ENCODE data around the gene ASB15.

The ASB15 gene

GRCh38 chr7:123657304-123657685 lies 55.7 kb downstream of the ASB15 start:
- no peaks in the 10 kb centered on the region for H3K36me3 ChIP-seq (ENCODE audit: insufficient read depth, low read depth, low read length)
- no peak overlapping the region for H3K27ac ChIP-seq (ENCODE audit: low read length)
- H3K27me3 ChIP-seq (ENCODE audit: insufficient read depth, low read length), result no peaks in the 10 kb centered on the region
- H3K4me1 ChIP-seq (ENCODE audit: insufficient read depth, low read length), result no peaks in the 10 kb centered on the region; the same call in 1 of the 2 replicates
- H3K4me3 ChIP-seq (ENCODE audit: low read length), result no peak overlapping the region
- no peak overlapping the region for H3K9ac ChIP-seq (ENCODE audit: low read depth, low read length)
- H3K9me3 ChIP-seq (ENCODE audit: insufficient read depth, low read depth, low read length), result no peaks in the 10 kb centered on the region

GRCh38 chr7:123658023-123658422 lies 56.4 kb downstream of the ASB15 start:
- Histone ChIP-seq H3K27me3 (ENCODE audit: insufficient read depth, low read length) (no peaks in the 10 kb centered on the region), H3K9ac (ENCODE audit: low read depth, low read length) (no peak overlapping the region), H3K4me3 (ENCODE audit: low read length) (no peak overlapping the region), H3K36me3 (ENCODE audit: insufficient read depth, low read depth, low read length) (no peaks in the 10 kb centered on the region), H3K27ac (ENCODE audit: low read length) (no peak overlapping the region), H3K4me1 (ENCODE audit: insufficient read depth, low read length) (no peaks in the 10 kb centered on the region; the same call in 1 of the 2 replicates), H3K9me3 (ENCODE audit: insufficient read depth, low read depth, low read length) (no peaks in the 10 kb centered on the region)

- no peaks in the 10 kb centered on the region; the same call in 1 of the 2 replicates for H3K4me1 ChIP-seq (ENCODE audit: insufficient read depth, low read length)
Observed at GRCh38 chr7:123660514-123661354, 59.1 kb downstream of the ASB15 start.

DNA sequence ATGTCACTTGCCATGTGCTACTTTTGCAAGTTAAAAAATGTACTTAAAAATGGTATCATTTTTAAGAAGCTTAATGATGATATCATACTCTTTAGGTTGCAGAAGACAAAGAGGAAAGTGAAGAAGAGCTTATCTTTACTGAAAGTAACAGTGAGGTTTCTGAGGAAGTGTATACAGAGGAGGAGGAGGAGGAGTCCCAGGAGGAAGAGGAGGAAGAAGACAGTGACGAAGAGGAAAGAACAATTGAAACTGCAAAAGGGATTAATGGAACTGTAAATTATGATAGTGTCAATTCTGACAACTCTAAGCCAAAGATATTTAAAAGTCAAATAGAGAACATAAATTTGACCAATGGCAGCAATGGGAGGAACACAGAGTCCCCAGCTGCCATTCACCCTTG lies 60.1 kb downstream of the ASB15 start:
- Histone ChIP-seq H3K27ac (ENCODE audit: low read length) (no peak overlapping the region), H3K9ac (ENCODE audit: low read depth, low read length) (no peak overlapping the region), H3K4me1 (ENCODE audit: insufficient read depth, low read length) (no peaks in the 10 kb centered on the region; the same call in 1 of the 2 replicates), H3K9me3 (ENCODE audit: insufficient read depth, low read depth, low read length) (no peaks in the 10 kb centered on the region), H3K27me3 (ENCODE audit: insufficient read depth, low read length) (no peaks in the 10 kb centered on the region), H3K4me3 (ENCODE audit: low read length) (no peak overlapping the region), H3K36me3 (ENCODE audit: insufficient read depth, low read depth, low read length) (no peaks in the 10 kb centered on the region)

More at GRCh38 chr7:123660514-123661354, 59.1 kb downstream of the ASB15 start:
- no peak overlapping the region for H3K9ac ChIP-seq (ENCODE audit: low read depth, low read length)
- no peak overlapping the region for H3K27ac ChIP-seq (ENCODE audit: low read length)
- H3K36me3 ChIP-seq (ENCODE audit: insufficient read depth, low read depth, low read length), result no peaks in the 10 kb centered on the region
- H3K27me3 ChIP-seq (ENCODE audit: insufficient read depth, low read length), result no peaks in the 10 kb centered on the region
- no peaks in the 10 kb centered on the region for H3K9me3 ChIP-seq (ENCODE audit: insufficient read depth, low read depth, low read length)
- H3K4me3 ChIP-seq (ENCODE audit: low read length), result no peak overlapping the region

DNA sequence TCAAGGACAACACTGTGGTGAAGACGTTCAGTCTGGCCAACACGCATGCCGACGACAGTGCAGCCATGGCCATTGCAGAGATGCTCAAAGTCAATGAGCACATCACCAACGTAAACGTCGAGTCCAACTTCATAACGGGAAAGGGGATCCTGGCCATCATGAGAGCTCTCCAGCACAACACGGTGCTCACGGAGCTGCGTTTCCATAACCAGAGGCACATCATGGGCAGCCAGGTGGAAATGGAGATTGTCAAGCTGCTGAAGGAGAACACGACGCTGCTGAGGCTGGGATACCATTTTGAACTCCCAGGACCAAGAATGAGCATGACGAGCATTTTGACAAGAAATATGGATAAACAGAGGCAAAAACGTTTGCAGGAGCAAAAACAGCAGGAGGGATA lies 60.7 kb downstream of the ASB15 start:
- no peaks in the 10 kb centered on the region; the same call in 1 of the 2 replicates for H3K4me1 ChIP-seq (ENCODE audit: insufficient read depth, low read length)
- no peaks in the 10 kb centered on the region for H3K9me3 ChIP-seq (ENCODE audit: insufficient read depth, low read depth, low read length)
- H3K27me3 ChIP-seq (ENCODE audit: insufficient read depth, low read length), result no peaks in the 10 kb centered on the region
- no peak overlapping the region for H3K27ac ChIP-seq (ENCODE audit: low read length)
- H3K36me3 ChIP-seq (ENCODE audit: insufficient read depth, low read depth, low read length), result no peaks in the 10 kb centered on the region
- no peak overlapping the region for H3K4me3 ChIP-seq (ENCODE audit: low read length)
- no peak overlapping the region for H3K9ac ChIP-seq (ENCODE audit: low read depth, low read length)

DNA sequence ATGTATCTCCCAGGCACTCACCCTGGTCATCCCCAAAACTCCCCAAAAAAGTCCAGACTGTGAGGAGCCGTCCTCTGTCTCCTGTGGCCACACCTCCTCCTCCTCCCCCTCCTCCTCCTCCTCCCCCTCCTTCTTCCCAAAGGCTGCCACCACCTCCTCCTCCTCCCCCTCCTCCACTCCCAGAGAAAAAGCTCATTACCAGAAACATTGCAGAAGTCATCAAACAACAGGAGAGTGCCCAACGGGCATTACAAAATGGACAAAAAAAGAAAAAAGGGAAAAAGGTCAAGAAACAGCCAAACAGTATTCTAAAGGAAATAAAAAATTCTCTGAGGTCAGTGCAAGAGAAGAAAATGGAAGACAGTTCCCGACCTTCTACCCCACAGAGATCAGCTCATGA lies 61.1 kb downstream of the ASB15 start:
- Histone ChIP-seq H3K4me3 (ENCODE audit: low read length) (no peak overlapping the region), H3K36me3 (ENCODE audit: insufficient read depth, low read depth, low read length) (no peaks in the 10 kb centered on the region), H3K27me3 (ENCODE audit: insufficient read depth, low read length) (no peaks in the 10 kb centered on the region), H3K9ac (ENCODE audit: low read depth, low read length) (no peak overlapping the region), H3K9me3 (ENCODE audit: insufficient read depth, low read depth, low read length) (no peaks in the 10 kb centered on the region), H3K4me1 (ENCODE audit: insufficient read depth, low read length) (no peaks in the 10 kb centered on the region; the same call in 1 of the 2 replicates), H3K27ac (ENCODE audit: low read length) (no peak overlapping the region)

DNA sequence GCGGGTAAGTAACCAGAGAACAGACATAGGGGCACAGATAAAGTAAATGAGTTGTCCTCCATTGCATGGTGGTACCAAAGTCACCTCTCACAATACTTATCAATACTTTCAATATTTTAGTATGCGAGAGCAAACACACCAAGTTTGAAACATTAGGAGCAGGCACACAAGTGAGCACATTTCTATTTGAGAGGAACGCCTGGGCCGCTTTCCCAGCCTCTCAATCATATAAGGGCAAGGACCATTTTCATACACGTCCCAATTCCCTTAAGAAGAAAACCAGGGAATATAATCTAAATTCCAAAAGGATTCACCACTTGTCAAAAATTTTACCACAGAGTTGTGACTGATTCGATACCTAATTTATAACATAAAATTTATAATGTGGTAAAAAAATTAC lies 61.6 kb downstream of the ASB15 start:
- no peaks in the 10 kb centered on the region for H3K36me3 ChIP-seq (ENCODE audit: insufficient read depth, low read depth, low read length)

DNA sequence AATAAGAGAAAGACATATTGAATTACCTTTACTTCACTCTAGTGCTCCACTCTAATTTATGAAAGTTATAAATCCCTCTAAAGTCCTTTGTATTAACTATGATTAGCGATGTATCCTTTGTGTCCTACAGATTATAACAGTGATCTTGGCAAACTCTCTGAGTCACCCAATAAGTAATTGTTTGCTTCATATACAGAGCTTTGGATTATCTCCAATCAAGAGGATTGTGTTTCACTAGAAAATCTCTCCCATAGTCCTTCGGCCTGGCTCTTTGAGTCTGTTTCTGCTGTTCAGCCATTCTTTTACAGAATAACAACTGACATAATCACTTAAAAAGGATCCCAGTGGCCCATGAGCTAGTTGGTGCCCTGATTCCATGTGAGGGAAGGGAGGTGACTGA lies 63.5 kb downstream of the ASB15 start:
- H3K27me3 ChIP-seq (ENCODE audit: insufficient read depth, low read length), result no peaks in the 10 kb centered on the region
- no peak overlapping the region for H3K4me3 ChIP-seq (ENCODE audit: low read length)

More for the DNA sequence above, 61.6 kb downstream of the ASB15 start:
- Histone ChIP-seq H3K4me1 (ENCODE audit: insufficient read depth, low read length) (no peaks in the 10 kb centered on the region; the same call in 1 of the 2 replicates), H3K27ac (ENCODE audit: low read length) (no peak overlapping the region), H3K4me3 (ENCODE audit: low read length) (no peak overlapping the region), H3K27me3 (ENCODE audit: insufficient read depth, low read length) (no peaks in the 10 kb centered on the region), H3K9ac (ENCODE audit: low read depth, low read length) (no peak overlapping the region), H3K9me3 (ENCODE audit: insufficient read depth, low read depth, low read length) (no peaks in the 10 kb centered on the region)

GRCh38 chr7:123665896-123666295 lies 64.3 kb downstream of the ASB15 start:
- H3K4me3 ChIP-seq (ENCODE audit: low read length), result no peak overlapping the region
- no peak overlapping the region for H3K27ac ChIP-seq (ENCODE audit: low read length)
- H3K9ac ChIP-seq (ENCODE audit: low read depth, low read length), result no peak overlapping the region
- H3K9me3 ChIP-seq (ENCODE audit: insufficient read depth, low read depth, low read length), result no peaks in the 10 kb centered on the region
- H3K27me3 ChIP-seq (ENCODE audit: insufficient read depth, low read length), result no peaks in the 10 kb centered on the region
- no peaks in the 10 kb centered on the region for H3K36me3 ChIP-seq (ENCODE audit: insufficient read depth, low read depth, low read length)
- H3K4me1 ChIP-seq (ENCODE audit: insufficient read depth, low read length), result no peaks in the 10 kb centered on the region; the same call in 1 of the 2 replicates

More for the DNA sequence above, 63.5 kb downstream of the ASB15 start:
- Histone ChIP-seq H3K27ac (ENCODE audit: low read length) (no peak overlapping the region), H3K36me3 (ENCODE audit: insufficient read depth, low read depth, low read length) (no peaks in the 10 kb centered on the region), H3K4me1 (ENCODE audit: insufficient read depth, low read length) (no peaks in the 10 kb centered on the region; the same call in 1 of the 2 replicates), H3K9me3 (ENCODE audit: insufficient read depth, low read depth, low read length) (no peaks in the 10 kb centered on the region), H3K9ac (ENCODE audit: low read depth, low read length) (no peak overlapping the region)

- Histone ChIP-seq H3K9ac (ENCODE audit: low read depth, low read length) (no peak overlapping the region), H3K27ac (ENCODE audit: low read length) (no peak overlapping the region), H3K27me3 (ENCODE audit: insufficient read depth, low read length) (no peaks in the 10 kb centered on the region), H3K9me3 (ENCODE audit: insufficient read depth, low read depth, low read length) (no peaks in the 10 kb centered on the region), H3K4me1 (ENCODE audit: insufficient read depth, low read length) (no peaks in the 10 kb centered on the region; the same call in 1 of the 2 replicates), H3K4me3 (ENCODE audit: low read length) (no peak overlapping the region), H3K36me3 (ENCODE audit: insufficient read depth, low read depth, low read length) (no peaks in the 10 kb centered on the region)
Observed at GRCh38 chr7:123666492-123666891, 64.9 kb downstream of the ASB15 start.

- Histone ChIP-seq H3K27me3 (ENCODE audit: insufficient read depth, low read length) (no peaks in the 10 kb centered on the region), H3K4me3 (ENCODE audit: low read length) (no peak overlapping the region), H3K9me3 (ENCODE audit: insufficient read depth, low read depth, low read length) (no peaks in the 10 kb centered on the region), H3K27ac (ENCODE audit: low read length) (no peak overlapping the region), H3K4me1 (ENCODE audit: insufficient read depth, low read length) (no peaks in the 10 kb centered on the region; the same call in 1 of the 2 replicates), H3K36me3 (ENCODE audit: insufficient read depth, low read depth, low read length) (no peaks in the 10 kb centered on the region), H3K9ac (ENCODE audit: low read depth, low read length) (no peak overlapping the region)
Observed at GRCh38 chr7:123669485-123669884, 67.9 kb downstream of the ASB15 start.

GRCh38 chr7:123673137-123673732 lies 71.6 kb downstream of the ASB15 start:
- Histone ChIP-seq H3K9ac (ENCODE audit: low read depth, low read length) (no peak overlapping the region), H3K36me3 (ENCODE audit: insufficient read depth, low read depth, low read length) (no peaks in the 10 kb centered on the region), H3K4me1 (ENCODE audit: insufficient read depth, low read length) (no peaks in the 10 kb centered on the region; the same call in 1 of the 2 replicates), H3K27ac (ENCODE audit: low read length) (no peak overlapping the region), H3K27me3 (ENCODE audit: insufficient read depth, low read length) (no peaks in the 10 kb centered on the region), H3K9me3 (ENCODE audit: insufficient read depth, low read depth, low read length) (no peaks in the 10 kb centered on the region), H3K4me3 (ENCODE audit: low read length) (no peak overlapping the region)
